HepG2 (cell line): ENCODE measurements around the gene CHMP4B. TPM values are rescaled to one million over a fixed set of nuclear protein-coding genes. Genes with fewer than 3 reads are reported as not detected.
A peak's percentile ranks its signal among the peaks of the same experiment; 100 is the strongest.

Source experiments
- ATF1 ChIP-seq: IDR thresholded peaks from 2 replicates; pipeline ENCODE4 v1.6.1; 2016; ENCODE audit warnings: mild to moderate bottlenecking, control low read depth
- CTCF ChIP-seq: sonication (generic); formaldehyde crosslinking; IDR thresholded peaks from 2 replicates; pipeline ENCODE4 v1.5.0; 2020; ENCODE audit warnings: mild to moderate bottlenecking, missing genetic modification reagents, moderate library complexity
- DNMT1 ChIP-seq: sonication (generic); formaldehyde crosslinking; IDR thresholded peaks from 2 replicates; pipeline ENCODE4 v1.5.1; 2020; ENCODE audit warnings: mild to moderate bottlenecking, missing genetic modification reagents
- ERF ChIP-seq: IDR thresholded peaks from 2 replicates; pipeline ENCODE4 v1.6.1; 2018; ENCODE audit warnings: missing biosample characterization, missing genetic modification reagents
- HDAC1 ChIP-seq: sonication (generic); formaldehyde crosslinking; IDR thresholded peaks from 2 replicates; pipeline ENCODE4 v1.5.1; 2020; ENCODE audit warnings: mild to moderate bottlenecking, missing genetic modification reagents
- IRF9 ChIP-seq: sonication (generic); formaldehyde crosslinking; IDR thresholded peaks from 2 replicates; pipeline ENCODE4 v1.8.0; 2022; ENCODE audit warnings: missing genetic modification reagents, mild to moderate bottlenecking, borderline replicate concordance
- KLF16 ChIP-seq, 2 experiments: sonication (generic) in 1 of 2; formaldehyde crosslinking in 1 of 2; IDR thresholded peaks; 2 replicates each; pipeline versions ENCODE4 v1.6.1 to v1.8.0; 2016 to 2023; ENCODE audit warnings: missing genetic modification reagents in 2 of 2, missing compliant biosample characterization in 1 of 2
- NBN ChIP-seq: fragments of 450-650 bp; conservative IDR thresholded peaks from 2 replicates; pipeline ENCODE4 v1.6.1; 2017
- PAX8 ChIP-seq: sonication (generic); formaldehyde crosslinking; IDR thresholded peaks from 2 replicates; pipeline ENCODE4 v1.8.0; 2022; ENCODE audit warnings: mild to moderate bottlenecking, missing genetic modification reagents, borderline replicate concordance
- RARG ChIP-seq: sonication (generic); formaldehyde crosslinking; IDR thresholded peaks from 2 replicates; pipeline ENCODE4 v1.4.0; 2020; ENCODE audit warnings: low read depth, mild to moderate bottlenecking, missing genetic modification reagents
- RBFOX2 ChIP-seq: fragments of 200-400 bp; formaldehyde crosslinking; IDR thresholded peaks from 2 replicates; pipeline ENCODE4 v1.6.1; 2017; ENCODE audit warnings: low read depth, mild to moderate bottlenecking, low read length
- SALL2 ChIP-seq: sonication (generic); formaldehyde crosslinking; IDR thresholded peaks from 2 replicates; pipeline ENCODE4 v1.8.1; 2023; ENCODE audit warnings: mild to moderate bottlenecking, missing genetic modification reagents, inconsistent platforms
- SSRP1 ChIP-seq: IDR thresholded peaks from 2 replicates; pipeline ENCODE4 v1.6.1; 2016; ENCODE audit warnings: control low read depth
- TOE1 ChIP-seq: sonication (generic); formaldehyde crosslinking; IDR thresholded peaks from 2 replicates; pipeline ENCODE4 v1.4.0; 2020; ENCODE audit warnings: mild to moderate bottlenecking, missing genetic modification reagents
- ZNF230 ChIP-seq: sonication (generic); formaldehyde crosslinking; IDR thresholded peaks from 2 replicates; pipeline ENCODE4 v1.4.0; 2020; ENCODE audit warnings: mild to moderate bottlenecking, missing genetic modification reagents
- ZNF280B ChIP-seq: sonication (generic); formaldehyde crosslinking; IDR thresholded peaks from 2 replicates; pipeline ENCODE4 v1.5.0; 2020; ENCODE audit warnings: missing genetic modification reagents, mild to moderate bottlenecking, borderline replicate concordance
- ZNF460 ChIP-seq: sonication (generic); formaldehyde crosslinking; IDR thresholded peaks from 2 replicates; pipeline ENCODE4 v1.5.1; 2020; ENCODE audit warnings: missing genetic modification reagents, mild to moderate bottlenecking, borderline replicate concordance
- ZNF720 ChIP-seq: sonication (generic); formaldehyde crosslinking; IDR thresholded peaks from 2 replicates; pipeline ENCODE4 v1.4.0; 2020; ENCODE audit warnings: missing genetic modification reagents
- ZNF891 ChIP-seq: sonication (generic); formaldehyde crosslinking; IDR thresholded peaks from 2 replicates; pipeline ENCODE4 v1.5.0; 2020; ENCODE audit warnings: mild to moderate bottlenecking, missing genetic modification reagents
- polyA plus RNA-seq, 8 experiments: library from polyadenylated mRNA; depleted of rRNA in 3 of 8; stranded (reverse) in 7 of 8; unstranded in 1 of 8; fragments of >200 nt; fragmentation: Illumina TruSeq in 4 of 8; extraction: Trizol in 4 of 8; gene quantifications; 2 replicates each; pipeline versions ENCODE4 v1.2.1 to v1.2.3, GENCODE V29; 2011 to 2016; ENCODE audit warnings: low read depth in 4 of 8, missing spikeins in 1 of 8, mixed read lengths in 1 of 8; ENCODE audit not compliant: insufficient read depth in 1 of 8
- total RNA-seq, 5 experiments: library from RNA; depleted of rRNA; stranded (reverse); fragments of >200 nt; fragmentation: Illumina TruSeq; extraction: Trizol; gene quantifications; 2 replicates each; pipeline ENCODE4 v1.2.3, GENCODE V29; 2016; ENCODE audit warnings: low read depth in 1 of 5
- TF ChIP-seq, protein P1 (sequence below): sonication (generic); formaldehyde crosslinking; IDR thresholded peaks from 2 replicates; pipeline ENCODE4 v1.5.0; 2020; ENCODE audit warnings: mild to moderate bottlenecking, missing genetic modification reagents
- TF ChIP-seq, protein P2 (sequence below): sonication (generic); formaldehyde crosslinking; IDR thresholded peaks from 2 replicates; pipeline ENCODE4 v1.5.0; 2020; ENCODE audit warnings: missing genetic modification reagents

Gene CHMP4B
- total and polyA plus RNA-seq, 2 of the 13 experiments (the other 11 are each of a cell fraction or from before 2014, with no cell fraction given): 40.1 to 45.6 TPM

DNA sequence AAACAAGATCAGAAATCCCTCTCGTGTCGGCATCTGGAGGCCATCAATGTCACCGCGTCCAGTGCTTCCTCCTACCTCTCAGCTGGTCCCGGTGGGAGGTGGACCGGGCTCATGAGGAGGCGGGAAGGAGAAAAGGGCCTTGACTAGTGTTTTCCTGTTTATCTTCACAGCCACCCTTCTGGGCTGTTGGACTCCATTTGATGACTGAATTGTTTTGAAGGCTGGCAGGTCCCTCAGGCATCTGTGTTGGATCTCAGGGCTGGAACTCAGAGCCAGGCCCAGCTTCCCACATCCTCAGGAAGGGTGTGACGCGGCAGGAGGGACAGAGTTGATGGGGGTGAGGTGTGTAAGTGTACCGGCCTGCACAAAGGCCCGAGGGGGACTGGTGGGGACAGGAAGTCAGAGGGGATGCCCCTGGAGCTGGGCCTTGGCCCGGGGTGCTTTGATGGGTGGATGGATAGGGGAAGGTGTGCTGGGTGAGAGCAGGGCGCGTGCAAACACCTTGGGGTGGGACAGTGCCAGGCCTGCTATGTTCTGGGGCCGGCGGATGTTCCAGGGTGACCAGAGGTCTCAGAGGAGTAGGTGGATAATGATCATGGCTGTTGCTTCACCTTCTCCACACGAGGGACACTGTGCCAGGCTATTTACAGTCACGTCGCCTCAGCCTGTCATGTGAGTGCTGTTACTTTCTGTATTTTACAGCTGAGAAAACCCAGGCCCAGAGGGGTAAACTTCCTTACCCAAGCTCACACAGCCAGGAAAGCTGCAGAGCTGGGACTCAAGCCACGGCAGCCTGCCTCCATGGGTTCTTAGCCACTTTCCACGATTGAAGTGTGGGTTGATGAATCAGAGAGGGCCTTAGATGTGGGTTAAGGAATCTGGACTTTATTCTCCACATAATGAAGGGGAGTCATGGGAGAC is 17.9 kb upstream of the CHMP4B start (continued):
- peak; percentile 26 for TF ChIP-seq CTCF (CRISPR knock-in tag)
- TF ChIP-seq RARG (CRISPR knock-in tag): no peak
- TF ChIP-seq TOE1 (CRISPR knock-in tag): no peak
- TF ChIP-seq KLF16 (CRISPR knock-in tag; IDR thresholded peaks at IDR 0.05): 0 out of 4 replicates have a peak, but pooled peaks of 1 of the 2 experiments have one; percentile 27
- TF ChIP-seq ZNF720 (CRISPR knock-in tag): no peak
- TF ChIP-seq ZNF460 (CRISPR knock-in tag): peak; percentile 11; the same call in 1 of the 2 replicates
- no peak for TF ChIP-seq ATF1 (CRISPR knock-in tag)
- TF ChIP-seq RBFOX2: no peak
- peak; percentile 46; the same call in 1 of the 2 replicates for TF ChIP-seq IRF9 (CRISPR knock-in tag)
- no peak for TF ChIP-seq NBN
- TF ChIP-seq, protein P1, sequence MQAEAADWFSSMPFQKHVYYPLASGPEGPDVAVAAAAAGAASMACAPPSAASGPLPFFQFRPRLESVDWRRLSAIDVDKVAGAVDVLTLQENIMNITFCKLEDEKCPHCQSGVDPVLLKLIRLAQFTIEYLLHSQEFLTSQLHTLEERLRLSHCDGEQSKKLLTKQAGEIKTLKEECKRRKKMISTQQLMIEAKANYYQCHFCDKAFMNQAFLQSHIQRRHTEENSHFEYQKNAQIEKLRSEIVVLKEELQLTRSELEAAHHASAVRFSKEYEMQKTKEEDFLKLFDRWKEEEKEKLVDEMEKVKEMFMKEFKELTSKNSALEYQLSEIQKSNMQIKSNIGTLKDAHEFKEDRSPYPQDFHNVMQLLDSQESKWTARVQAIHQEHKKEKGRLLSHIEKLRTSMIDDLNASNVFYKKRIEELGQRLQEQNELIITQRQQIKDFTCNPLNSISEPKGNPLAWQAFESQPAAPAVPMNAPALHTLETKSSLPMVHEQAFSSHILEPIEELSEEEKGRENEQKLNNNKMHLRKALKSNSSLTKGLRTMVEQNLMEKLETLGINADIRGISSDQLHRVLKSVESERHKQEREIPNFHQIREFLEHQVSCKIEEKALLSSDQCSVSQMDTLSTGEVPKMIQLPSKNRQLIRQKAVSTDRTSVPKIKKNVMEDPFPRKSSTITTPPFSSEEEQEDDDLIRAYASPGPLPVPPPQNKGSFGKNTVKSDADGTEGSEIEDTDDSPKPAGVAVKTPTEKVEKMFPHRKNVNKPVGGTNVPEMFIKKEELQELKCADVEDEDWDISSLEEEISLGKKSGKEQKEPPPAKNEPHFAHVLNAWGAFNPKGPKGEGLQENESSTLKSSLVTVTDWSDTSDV: no peak
- TF ChIP-seq ZNF891: peak; percentile 62; the same call in 1 of the 2 replicates
- peak; percentile 55; the same call in 1 of the 2 replicates for TF ChIP-seq HDAC1 (CRISPR knock-in tag)
- TF ChIP-seq ZNF230 (CRISPR knock-in tag): no peak
- 0 out of 2 replicates have a peak, but pooled peaks have one; percentile 43 for TF ChIP-seq ZNF280B (CRISPR knock-in tag)
- TF ChIP-seq DNMT1 (CRISPR knock-in tag): no peak
- no peak for TF ChIP-seq ERF (CRISPR knock-in tag)
- TF ChIP-seq, protein P2, sequence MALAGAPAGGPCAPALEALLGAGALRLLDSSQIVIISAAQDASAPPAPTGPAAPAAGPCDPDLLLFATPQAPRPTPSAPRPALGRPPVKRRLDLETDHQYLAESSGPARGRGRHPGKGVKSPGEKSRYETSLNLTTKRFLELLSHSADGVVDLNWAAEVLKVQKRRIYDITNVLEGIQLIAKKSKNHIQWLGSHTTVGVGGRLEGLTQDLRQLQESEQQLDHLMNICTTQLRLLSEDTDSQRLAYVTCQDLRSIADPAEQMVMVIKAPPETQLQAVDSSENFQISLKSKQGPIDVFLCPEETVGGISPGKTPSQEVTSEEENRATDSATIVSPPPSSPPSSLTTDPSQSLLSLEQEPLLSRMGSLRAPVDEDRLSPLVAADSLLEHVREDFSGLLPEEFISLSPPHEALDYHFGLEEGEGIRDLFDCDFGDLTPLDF (CRISPR knock-in tag): 0 out of 2 replicates have a peak, but pooled peaks have one; percentile 20
- no peak for TF ChIP-seq PAX8 (CRISPR knock-in tag)
- TF ChIP-seq SSRP1 (CRISPR knock-in tag): no peak
- TF ChIP-seq SALL2: no peak; the same call in 1 of the 2 replicates
